ENCODE measurements around the gene AXDND1.

GRCh38 chr1:179329862-179330261 lies 35.9 kb upstream of the AXDND1 start:
- TF ChIP-seq YY1 (IDR thresholded peaks at IDR 0.05; ENCODE audit: low read depth), result no peak
- TF ChIP-seq, protein P1, sequence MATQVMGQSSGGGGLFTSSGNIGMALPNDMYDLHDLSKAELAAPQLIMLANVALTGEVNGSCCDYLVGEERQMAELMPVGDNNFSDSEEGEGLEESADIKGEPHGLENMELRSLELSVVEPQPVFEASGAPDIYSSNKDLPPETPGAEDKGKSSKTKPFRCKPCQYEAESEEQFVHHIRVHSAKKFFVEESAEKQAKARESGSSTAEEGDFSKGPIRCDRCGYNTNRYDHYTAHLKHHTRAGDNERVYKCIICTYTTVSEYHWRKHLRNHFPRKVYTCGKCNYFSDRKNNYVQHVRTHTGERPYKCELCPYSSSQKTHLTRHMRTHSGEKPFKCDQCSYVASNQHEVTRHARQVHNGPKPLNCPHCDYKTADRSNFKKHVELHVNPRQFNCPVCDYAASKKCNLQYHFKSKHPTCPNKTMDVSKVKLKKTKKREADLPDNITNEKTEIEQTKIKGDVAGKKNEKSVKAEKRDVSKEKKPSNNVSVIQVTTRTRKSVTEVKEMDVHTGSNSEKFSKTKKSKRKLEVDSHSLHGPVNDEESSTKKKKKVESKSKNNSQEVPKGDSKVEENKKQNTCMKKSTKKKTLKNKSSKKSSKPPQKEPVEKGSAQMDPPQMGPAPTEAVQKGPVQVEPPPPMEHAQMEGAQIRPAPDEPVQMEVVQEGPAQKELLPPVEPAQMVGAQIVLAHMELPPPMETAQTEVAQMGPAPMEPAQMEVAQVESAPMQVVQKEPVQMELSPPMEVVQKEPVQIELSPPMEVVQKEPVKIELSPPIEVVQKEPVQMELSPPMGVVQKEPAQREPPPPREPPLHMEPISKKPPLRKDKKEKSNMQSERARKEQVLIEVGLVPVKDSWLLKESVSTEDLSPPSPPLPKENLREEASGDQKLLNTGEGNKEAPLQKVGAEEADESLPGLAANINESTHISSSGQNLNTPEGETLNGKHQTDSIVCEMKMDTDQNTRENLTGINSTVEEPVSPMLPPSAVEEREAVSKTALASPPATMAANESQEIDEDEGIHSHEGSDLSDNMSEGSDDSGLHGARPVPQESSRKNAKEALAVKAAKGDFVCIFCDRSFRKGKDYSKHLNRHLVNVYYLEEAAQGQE (IDR thresholded peaks at IDR 0.05; ENCODE audit: low read depth), result no peak

Data from Ishikawa (cell line).